GM19467 (cell line): Measurements from ENCODE around the gene HS3ST6.
A peak's percentile ranks its signal among the peaks of the same experiment; 100 is the strongest.
"Not testable (repeated sequence)": the region's sequence is repeated elsewhere in the genome, so short reads cannot be mapped to it uniquely, and the experiment has no call there.

Experiments used
- ATAC-seq: cut with Tn5 transposase; IDR thresholded peaks from one replicate; pipeline ENCODE4 v1.9.1; 2021; ENCODE audit warnings: mild to moderate bottlenecking, moderate library complexity; ENCODE audit not compliant: unreplicated experiment

The HS3ST6 gene

DNA sequence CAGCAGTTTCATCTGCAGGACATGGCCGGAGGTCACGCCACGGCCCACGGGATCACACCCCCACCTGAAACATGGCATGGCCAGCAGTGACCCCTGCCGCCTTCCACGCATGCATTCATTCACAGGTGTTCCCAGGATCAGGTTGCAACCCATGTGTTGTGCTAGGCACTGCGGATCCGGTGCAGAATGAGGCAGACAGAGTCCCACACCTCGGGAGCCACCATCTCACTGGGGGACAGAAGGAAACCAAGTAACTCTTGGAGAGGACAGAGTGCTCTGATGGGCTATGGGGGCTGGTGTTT lies 29.1 kb upstream of the HS3ST6 start:
- ATAC-seq, result no peak

DNA sequence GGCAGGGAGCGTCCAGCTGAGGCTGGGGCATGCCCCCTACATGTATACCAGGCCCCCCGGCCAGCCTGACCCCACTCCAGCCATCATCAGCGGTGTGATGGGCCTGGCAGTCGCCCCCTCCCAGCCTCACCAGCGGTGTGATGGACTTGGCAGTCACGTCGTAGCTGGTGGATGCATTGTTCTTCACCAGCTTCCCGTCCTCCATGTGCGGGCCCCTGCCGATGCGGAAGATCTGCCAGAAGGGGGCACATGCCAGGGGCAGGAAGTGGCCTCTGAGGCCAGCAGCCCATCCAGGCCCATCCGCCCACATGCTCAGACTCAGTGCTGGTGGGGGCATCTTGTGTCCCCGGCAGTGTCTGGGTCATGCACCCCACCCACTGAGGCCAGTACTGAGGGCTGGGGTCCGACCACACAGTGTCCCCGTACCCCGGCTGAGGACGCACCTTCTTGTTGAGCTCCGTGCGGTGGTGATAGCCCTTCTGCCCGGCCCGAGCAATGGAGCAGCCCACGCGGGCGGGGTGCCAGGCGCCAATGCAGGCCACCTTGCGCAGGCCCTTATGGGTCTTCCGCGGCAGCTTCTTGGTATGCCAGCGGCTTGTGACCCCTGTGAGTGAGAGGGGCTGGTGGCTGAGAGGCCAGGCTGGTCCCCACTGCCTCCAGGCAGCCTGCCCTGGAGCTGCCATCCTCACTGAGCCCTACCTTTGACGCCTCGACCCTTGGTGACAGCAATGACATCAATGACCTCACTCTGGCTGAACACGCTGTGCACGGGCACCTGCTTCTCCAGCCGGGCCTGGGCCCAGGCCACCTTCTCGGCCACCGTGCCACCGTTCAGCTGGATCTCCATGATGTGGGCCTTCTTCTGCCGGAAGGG lies 28.5 kb upstream of the HS3ST6 start:
- ATAC-seq, result no peak

DNA sequence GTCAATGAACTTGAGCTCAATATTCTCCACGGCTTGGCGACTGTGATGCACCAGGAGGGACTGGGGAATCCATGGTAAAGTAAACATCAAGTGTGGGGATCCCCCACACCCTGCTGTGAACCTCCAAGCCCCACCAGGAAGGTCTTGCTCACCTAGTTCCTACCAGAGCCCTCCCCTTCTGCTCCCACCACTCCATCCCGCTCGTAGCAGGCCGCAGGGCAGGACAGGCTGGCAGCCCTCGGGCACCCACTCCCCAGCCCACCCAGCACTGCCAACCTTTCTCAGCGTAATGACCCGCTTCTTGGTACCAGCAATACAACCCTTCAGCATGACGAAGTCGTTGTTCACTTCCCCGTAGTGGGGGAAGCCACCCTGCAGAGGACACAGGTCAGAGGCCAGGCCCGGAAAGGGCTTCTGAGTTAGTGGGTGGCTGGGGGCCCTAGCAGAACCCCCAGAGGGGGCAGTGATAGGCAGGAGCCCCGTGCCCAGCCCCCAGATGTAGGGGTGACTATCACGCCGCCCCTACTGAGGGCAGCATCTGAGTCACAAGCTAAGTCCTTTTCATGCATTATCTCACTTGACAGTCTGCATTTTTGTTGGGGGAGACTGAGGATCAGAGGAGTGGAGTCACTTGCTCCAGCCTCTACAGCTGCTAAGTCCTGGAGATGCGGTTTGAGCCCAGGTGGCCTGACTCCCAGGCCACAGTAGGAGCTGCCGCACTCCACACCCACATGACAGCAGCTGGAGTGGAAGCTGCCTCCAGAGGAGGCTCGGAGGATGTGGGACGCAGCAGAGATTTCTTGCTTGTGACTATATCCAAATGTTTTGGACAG lies 27.6 kb upstream of the HS3ST6 start:
- ATAC-seq, result no peak

DNA sequence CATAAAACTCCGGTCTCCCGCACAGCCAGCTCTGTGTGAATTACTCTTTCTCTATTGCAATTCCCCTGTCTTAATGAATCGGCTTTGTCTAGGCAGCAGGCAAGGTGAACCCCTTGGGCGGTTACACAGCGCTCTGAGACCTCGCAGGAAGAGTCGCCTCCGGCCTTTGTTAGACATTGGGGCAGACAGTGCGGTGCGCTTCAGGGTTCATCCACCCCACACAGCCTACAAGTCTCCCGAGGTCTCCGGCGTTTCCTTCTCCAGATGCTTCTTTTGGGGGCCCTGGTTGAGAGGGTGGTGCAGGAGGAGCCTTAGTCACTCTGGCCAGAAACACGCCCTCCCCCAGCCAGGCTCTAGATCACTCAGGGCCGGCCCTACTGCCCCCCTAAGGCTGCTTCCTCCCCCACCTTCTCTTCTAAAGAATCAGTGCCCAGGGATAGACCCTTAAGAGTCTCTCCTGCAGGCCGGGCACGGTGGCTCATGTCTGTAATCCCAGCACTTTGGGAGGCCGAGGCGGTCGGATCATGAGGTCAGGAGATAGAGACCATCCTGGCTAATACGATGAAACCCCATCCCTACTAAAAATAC lies 26.5 kb upstream of the HS3ST6 start:
- no peak for ATAC-seq

DNA sequence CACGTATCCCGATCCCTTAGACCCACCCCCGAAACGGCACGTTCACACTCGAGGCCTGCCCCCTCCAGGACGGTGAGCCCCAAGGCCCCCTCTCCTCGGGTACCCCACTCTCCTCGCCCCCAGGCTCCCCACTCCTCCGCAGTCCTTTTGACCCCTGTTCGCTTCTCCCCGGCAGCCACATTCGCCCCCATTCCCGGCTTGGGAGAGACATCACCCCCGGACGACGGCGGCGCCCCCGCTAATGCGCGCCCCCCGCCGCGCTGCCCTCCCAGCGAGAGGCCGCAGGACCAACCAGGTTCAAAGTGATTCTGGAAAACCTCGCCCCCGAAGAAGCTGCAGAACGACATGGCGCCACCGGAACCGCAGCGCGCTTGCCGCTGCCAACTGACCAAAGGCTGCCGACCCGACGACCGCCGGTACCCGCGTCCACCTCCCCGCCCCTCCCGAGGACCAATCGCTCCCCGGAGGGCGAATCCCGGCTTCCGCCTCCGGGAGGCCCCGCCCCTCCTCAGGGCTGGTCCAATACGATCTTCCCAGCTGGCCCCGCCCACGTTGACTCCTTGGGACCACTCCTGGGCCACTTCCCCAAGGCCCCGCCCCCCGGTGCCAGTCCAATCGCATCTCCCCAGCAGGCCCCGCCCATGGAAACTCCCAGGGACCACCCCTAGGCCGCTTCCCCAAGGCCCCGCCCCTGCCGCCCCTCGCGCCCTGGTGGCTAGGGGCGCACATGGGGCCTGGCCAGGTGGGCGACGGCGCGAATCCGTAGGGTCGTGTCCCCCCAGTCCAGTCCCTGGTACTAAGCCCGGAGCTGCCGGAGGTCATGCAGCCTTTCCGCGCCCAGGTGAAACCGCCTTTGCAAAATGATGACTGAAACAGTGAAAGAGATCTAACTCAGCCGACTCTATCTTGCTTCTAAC lies 24.9 kb upstream of the HS3ST6 start, which contains the start of gene MSRB1:
TSS of gene MSRB1 (minus strand) at position 390 of the 917 bp plus-strand sequence. CDS start at position 347, 43 bp downstream.
- ATAC-seq, result peak; percentile 80

DNA sequence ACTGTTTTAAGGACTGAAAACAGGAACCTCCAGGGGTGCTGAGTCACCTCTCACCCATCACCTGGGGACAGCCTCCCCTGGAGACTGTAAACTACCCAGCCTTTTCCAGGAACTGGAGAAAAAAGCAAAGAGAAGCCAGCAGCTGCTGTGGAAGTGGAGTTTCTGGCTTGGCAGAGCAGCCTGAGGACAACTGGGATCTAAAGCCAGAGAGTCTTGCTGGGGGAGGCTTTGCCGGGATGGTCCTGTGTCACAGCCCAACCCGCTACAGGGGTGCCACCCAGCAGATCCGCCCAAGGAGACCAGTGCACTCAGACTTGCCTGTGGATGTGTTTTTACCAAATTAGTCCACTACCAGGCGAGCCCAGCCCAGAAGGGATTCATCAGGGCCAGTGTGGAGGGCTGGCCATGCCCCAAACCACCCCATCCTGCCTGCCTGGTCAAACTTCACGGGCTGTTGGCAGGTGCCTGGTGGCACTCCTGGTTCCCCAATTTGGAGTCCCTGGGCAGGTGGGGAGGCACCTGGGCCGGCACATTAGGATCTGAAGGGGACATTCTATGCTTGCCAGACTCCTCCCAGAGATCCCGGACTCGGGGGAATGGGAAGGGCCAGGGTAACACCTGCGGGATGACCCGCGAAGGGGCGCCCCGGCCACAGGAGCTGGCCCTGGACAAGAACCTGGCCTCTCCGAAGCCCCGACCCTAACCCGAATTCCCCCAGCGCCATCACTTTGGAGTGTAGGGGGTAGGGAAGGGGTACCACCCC lies 24.0 kb upstream of the HS3ST6 start:
- no peak for ATAC-seq

DNA sequence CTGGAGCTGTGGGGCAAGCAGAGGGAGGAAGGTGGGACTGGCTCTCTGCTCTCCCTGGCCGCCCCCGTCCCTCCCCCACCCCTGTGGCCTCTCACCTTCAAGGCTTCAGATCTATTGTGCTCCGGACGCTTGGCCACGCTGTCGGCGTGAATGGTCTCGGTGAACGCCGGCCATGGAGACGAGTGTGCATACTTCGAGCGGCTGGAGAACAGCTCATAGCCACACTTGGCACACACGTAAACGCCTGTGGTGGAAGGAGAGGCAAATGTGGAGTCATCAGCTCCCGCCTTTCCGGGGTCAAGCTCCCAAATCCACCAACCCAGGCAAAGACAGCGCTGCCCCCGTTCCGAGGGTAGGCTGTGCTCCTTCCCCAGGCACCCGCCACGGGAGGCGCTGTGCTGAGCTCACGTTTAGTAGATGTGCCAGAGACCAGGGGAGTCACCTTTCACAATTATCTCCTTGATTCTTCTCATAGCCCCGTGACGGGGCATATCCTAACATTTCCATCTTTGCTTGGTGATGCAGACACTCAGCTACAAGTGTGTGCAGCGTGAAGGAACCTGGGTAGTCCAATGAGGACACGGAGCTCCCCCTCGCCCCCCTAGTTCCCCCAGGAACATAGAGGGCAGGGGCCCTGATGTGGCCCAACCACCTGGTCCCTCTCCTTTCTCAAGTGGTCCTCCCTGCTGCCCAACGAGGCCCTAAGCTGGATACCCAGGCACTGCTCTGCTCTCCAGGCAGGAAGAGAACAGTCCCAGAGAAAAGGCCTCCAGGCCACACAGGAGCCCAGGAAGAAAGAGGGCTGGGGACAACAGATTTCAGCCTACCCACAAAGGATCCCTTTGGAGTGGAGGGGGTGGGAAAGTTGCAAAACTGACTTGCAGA lies 23.2 kb upstream of the HS3ST6 start:
- no peak for ATAC-seq

DNA sequence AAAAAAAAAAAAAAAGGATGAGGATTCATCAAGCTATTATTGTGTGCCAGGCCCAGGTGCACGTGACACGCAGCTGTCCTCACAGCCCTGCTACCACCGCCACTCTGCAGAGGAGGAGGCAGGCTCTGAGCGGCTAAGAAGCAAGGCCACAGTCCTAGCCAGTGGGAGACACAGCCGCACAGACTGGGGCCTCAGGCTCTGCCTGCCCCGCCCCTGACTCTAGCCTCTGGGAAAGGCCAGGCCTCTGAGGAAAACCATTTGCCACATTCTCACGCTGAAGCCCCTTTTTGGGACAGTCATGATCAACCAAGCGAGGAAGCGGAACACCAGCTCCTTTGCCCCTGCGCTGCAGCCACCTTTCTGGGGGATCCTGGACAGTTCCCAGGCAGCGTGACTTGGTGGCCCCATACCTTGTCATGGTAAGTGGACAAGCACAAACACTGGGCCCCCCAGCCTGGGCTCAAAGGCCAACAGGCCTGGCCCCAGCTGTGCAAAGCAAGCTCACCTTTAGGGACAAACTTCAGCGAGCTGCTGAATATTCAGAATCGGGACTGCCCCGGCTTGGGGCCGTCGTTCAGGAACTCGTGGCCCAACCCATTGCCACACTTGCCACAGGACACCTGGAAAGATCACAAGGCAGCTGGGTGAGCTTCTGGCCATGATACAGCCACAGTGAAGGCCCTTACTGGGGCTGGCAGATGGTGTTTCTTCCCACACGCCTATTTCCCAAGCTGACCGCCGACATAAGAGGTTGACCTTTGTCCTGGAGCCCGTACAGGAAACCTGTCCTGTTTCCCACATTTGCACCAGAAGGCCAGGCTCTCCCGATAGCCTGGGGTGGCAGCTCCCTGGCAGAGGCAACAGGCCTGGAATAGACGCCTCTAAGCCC lies 22.3 kb upstream of the HS3ST6 start:
- no peak for ATAC-seq

DNA sequence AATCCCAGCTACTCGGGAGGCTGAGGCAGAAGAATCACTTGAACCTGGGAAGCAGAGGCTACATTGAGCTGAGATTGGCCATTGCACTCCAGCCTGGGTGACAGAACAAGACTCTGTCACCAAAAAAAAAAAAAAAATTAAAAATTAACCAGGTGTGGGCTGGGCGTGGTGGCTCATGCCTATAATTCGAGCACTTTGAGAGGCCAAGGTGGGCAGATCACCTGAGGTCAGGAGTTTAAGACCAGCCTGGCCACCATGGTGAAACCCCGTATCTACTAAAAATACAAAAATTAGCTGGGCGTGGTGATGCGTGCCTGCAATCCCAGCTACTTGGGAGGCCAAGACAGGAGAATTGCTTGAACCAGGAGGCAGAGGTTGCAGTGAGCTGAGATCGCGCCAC lies 21.6 kb upstream of the HS3ST6 start:
- not testable (repeated sequence) for ATAC-seq

DNA sequence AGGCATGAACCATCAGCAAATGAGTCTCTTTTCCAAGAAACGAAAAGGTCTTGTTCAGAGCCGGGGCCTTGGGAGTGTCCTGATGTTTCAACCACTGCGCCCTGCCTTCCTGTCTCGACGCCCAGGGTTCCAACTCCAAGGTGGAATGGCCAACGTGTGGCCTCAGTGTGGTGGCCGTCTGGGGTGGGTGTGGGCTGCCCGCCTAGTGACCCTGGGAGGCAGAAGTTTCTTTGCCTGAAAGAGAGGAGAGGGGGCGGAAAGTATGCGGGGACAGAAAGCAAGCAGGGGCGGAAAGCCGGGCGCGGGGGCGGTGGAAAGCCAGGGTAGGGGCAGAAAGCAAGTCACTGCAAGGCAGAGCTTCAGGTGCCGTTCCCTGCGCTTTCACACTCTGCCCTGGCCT lies 20.7 kb upstream of the HS3ST6 start:
- ATAC-seq, result no peak

DNA sequence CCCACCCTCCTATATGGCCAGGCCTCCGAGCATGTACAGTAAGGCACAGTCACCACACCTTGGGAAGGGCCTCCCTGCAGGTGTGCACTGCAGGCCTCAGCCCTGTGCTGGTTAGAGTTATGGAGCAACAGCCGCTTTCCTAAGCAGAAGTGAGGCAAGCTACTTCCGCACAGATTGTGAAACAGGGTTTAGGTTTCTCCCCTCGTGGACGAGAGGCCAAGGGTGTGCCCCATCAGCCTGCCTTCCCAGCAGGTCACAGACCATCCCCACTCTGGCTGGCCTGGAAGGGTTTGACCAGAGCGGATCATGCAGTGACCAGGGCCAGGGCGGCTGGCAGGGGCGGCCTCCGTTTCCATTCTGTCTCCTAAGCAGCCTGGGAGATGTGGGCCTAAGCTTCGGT lies 20.1 kb upstream of the HS3ST6 start:
- ATAC-seq, result no peak

DNA sequence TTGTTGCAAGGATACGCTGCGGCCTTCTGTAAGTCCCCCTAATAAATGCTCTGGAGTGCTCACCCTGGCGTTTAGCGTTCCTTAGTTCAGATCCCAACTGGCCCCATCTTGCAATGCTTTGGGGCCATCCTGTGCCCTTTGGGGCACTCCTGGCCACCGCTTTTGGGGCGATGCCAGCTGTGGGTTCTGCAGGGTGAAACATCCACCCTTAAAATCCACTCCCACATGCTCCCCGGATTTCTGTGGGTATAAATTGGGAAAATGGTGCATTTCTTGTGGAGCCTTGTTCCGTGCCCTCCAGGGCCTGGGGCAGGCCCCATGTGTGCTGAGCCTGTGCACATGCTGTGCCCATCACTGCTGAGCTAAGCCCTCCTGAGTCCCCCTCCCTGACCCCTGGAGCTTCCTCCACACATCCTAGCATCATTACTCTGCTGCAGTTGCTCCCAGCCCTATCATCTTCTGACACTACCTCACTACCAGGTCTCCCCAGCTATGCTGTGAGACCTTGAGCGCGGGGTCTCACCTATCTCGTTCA lies 18.8 kb upstream of the HS3ST6 start:
- no peak for ATAC-seq

DNA sequence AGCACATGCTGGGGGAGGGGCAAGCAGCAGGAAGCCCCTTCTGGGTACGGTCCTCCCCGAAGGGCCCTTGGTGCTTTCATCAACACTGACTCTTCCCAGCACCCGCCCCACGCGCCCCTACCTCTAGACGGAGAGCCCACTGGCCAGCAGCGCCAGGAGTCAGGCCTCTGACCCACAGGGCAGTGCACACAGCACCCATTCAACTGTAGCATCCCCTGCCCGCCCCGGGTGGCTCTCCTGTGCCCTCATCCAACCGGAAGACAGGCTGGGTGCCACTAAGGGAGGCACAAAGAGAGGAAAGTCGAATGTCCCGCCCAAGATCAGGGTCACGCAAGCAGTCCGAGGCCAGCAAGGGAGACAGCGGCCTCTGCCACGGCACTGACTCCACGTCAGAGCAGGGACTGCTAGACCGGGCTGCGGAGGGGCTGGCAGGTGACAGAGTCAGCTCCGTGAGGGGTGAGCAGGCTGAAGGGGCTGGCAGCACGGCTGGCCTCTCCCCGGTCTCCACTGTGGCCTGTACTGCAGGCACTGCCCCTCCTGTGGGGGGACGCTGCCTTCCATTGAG lies 15.0 kb upstream of the HS3ST6 start:
- no peak for ATAC-seq

DNA sequence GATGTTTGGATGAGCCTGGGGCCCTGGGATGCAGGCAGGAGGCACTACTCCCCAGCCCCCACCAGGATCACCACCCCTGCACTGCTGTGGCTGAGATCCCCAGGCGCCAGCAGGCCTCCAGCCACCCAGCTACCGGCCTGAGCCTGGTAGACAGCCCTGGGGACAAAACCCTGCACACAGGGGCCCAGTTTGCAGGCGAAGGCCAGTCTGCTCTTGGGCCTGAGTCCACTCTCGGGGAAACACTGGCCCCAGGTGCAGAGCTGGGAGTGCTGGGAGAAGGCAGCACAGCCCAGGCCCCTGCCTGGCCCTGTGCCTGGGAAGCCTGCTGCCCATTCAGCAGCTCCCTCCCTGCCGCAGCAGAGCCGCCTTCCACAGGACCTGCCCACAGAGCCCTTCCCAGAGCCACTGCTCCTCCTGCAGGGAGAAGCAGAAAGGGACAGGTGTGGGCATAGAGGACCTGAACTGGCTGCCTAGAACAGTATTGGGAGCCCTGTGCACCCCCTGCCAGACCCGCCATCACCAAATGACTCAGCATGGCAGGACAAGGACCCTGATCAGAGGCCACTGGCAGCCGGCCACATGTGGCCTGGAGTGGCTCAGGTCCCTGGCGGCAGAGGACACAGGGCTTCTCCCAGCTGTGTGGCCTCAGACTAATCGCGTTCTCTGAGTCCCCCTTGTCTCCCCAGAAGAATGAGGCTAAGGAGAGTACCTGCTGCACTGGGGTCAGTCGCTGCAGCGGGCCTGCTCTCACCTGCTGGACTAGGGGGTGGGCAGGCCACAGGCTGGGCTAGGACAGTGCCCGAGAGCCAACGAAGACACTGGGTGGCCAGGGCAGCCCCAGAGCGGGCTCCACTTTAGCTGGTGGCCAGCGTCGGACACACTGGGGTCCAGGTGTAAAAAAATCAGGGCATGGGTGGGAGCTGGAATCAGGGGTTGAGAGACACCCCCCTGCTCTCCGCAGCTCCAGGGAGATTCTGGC lies 14.1 kb upstream of the HS3ST6 start:
- ATAC-seq, result no peak

DNA sequence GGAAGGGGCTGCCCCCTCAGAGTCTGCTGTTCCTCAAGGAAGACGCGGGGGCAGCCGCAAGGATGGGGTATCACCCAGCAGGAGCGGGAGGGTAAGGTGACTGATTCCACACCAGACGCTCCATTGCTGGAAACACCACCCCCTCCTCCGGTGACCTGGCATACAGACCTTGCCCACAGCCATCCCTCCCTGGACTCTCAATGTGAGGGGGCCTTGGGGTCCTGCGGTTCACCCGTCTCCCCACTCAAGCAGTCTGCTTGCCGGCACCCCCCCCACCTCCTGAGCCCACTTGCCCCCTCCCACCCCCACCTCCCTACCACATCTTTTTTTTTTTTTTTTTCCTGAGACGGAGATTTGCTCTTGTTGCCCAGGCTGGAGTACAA lies 12.1 kb upstream of the HS3ST6 start:
- ATAC-seq, result no peak
